ENCODE measurements around the gene DMD.
"Not testable (repeated sequence)": the region's sequence is repeated elsewhere in the genome, so short reads cannot be mapped to it uniquely, and the experiment has no call there.

The DMD gene

DNA sequence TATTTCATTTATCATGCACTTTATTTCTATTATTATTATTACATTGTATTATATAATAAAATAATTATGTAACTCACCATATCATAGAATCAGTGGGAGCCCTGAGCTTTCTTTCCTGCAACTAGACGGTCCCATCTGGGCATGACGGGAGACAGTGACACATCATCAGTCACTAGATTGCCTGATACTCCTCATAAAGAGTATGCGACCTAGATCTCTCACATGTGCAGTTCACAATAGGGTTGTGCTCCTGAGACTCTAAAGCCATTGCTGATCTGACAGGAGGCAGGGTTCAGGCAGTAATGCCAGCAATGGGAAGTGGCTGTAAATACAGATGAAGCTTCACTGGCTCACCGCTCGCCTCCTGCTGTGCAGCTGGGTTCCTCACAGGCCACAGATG is 62.3 kb downstream of the DMD start:
- DNase-seq = no peak

GRCh38 chrX:33142331-33142730 is 69.0 kb downstream of the DMD start:
- no peak for DNase-seq

- no peak for DNase-seq
Measured at GRCh38 chrX:33138677-33139249, 72.6 kb downstream of the DMD start.

- DNase-seq = peak; percentile 19
Measured at GRCh38 chrX:33134164-33134563, 77.2 kb downstream of the DMD start.

DNA sequence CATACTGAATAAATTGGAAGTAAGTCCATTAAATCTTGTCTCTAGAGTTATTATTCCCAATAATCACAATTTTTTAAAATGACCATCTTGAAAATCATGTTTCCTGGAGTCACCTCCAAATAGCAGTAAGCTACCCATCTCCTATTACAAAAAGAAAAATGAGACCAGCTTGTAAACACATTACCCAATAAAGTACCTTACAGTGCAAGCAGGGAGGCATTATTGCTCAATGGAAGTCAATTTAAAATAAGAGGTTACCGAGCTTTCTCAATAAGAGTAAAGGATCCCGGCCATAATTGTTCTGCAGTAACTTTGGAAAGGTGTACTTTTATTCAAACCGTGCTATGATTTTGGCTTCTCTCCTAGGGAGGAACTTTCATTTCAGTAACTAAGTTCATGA is 78.0 kb downstream of the DMD start:
- DNase-seq = no peak

DNA sequence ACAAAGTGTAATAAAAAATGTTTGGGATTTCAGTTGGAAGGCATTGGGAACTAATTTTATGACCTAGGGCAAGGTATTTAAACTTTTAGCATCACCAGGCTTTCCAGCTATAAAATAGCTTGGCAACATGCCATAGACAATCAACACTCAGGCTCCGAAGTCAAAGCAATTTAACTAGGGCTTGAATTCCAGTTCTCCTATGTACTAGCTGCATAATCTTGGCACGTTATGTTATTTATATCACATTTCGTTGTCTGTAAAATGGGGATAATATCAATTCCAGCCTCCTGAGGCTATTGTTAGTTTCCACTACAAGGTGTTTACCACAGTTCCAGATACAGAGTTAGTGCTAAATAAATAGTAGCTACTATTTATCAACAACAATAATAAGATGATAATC is 78.8 kb downstream of the DMD start:
- no peak for DNase-seq

- no peak for DNase-seq
Measured at GRCh38 chrX:33129607-33130006, 81.7 kb downstream of the DMD start.

DNA sequence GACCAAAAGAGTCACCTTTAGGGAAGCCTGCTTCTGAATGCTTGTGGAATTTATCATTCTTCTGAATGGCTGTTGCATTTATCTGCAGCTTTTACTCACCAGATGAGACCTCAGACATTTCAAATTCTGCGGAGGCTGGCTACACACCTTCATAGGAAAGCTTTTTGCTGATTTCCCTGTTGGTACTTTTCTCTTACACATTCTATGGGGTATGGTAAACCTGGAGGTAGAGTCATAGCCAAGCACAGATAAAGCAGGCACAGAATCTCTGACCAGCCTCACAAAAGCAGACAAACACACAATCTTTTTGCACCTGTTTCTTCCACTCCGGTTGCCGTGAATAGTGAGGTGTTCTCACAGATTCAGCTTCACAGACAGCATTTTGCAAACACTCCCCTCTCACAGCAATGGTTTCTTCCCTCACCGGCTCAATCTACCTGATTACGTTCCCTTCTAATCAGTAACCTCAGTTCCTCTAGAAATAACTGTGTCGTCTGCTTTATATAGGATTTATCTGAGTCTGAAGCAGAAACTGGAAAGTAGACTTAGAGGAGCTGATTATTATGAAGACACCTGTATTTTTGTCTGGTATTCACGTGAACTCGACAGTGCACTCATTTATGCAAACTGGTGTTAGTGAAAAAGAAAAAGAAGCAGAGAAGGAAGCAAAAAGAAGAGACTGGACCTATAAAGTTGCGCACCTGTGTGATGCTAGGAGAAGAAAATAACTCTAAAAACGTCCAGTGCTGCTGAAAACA is 83.1 kb downstream of the DMD start:
- DNase-seq = no peak

DNA sequence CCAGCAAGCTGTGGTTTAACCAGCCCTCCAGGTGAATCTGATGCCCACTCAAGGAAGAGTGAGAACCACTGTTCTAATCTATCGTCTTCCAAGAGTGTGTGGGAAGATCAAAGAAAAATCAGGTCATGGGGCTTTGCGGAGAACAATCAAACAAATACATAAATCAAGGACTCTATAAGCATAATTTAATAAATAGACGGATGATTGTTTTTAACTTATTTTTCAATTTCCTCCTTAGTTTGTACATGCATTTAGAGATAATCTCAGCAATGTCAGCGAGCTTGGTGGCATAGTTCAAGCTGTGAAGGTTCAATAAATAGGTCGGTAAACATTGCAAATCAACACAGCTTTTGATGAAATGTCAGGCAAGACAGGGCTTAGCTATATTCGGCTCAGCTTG is 84.9 kb downstream of the DMD start:
- DNase-seq = no peak

DNA sequence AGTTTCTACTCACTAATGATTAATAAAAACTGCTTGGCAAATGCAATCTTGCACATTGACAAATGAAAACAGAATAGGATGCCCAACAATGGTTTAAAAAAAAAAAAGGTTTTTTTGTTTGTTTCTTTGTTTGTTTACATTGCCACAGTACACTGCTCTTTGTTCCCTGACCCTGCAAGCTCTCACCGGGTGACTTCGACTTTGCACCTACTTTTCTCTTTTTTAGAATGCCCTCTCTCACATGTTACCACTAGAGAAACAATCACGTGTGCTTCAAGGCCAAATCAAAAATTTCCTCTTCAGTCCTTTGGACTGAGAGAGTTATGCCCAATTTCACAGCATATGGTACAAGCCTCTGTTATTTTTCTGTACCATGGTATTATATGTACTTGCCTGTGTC is 101.5 kb downstream of the DMD start:
- DNase-seq = no peak

GRCh38 chrX:33106737-33107136 is 104.6 kb downstream of the DMD start:
- no peak for DNase-seq

GRCh38 chrX:33095079-33095478 is 116.3 kb downstream of the DMD start:
- DNase-seq = no peak

DNA sequence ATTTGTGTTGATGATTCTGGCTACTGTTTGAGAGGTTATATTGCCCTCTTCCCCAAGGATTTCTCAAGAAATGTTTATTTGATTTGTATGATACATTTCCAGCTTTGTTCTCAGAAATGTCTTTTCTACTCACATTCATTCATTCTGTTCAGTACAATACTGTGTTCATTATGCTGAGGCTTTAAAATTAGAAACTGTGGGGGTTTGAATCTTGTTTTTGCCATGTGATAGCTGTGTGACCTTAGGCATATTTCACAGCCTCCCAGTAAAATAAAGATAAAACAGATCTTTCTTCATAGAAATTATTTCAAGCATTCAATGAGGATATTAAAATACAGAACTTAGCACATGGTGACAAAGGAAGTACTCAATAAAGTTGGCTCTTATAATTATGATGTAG is 123.9 kb downstream of the DMD start:
- no peak for DNase-seq

DNA sequence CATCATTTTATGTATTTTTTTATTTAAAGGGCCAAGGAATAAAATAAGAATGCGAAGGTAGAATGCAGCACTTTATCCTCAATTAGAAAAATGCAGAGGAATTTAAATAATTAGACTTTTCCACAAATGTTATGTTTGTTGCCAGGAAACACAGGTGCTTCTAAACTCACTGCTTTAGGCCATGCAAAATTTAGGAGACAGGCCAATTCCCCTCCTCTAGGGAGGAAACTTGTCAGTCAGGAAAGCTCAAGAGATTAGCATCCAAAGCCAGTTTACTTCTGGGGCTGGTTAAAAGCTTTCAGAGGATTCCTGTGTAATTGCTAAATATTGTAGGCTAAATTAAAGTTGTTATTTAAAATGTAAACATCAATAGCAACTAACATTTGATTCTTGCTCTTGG is 124.5 kb downstream of the DMD start:
- no peak for DNase-seq

DNA sequence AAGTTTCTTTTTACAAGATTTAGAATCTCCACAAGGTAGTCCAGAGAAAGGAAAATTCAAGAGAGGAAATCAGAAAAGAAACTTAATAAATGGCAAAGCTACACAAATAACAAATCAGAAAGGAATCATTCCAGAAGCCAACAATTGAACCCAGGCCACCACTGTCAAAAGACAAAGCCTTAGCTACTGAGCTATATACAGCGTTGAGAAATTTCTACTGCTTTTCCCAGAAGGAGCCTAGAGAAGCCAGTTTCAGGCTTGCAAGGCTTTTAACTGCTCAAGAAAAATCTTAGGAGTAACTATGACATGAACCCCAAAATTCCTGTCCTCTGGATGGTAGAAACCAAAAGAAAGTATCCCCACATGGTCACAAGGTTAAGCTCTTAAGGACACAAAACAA is 129.0 kb downstream of the DMD start:
- no peak for DNase-seq

GRCh38 chrX:33078273-33078672 is 133.1 kb downstream of the DMD start:
- DNase-seq = peak; percentile 1

DNA sequence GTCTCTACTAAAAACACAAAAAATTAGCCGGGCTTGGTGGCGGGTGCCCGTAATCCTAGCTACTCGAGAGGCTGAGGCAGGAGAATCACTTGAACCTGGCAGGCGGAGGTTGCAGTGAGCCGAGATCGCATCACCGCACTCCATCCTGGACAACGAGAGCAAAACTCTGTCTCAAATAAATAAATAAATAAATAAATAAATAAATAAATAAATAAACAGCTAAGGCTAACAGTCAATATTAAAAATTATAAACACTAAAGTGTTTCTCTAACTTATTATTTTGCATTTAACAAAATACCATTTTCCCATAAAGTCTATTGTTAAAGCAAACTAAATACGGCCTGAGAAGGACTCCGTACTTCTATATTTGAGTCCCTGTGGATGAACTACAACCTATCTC is 137.7 kb downstream of the DMD start:
- DNase-seq = not testable (repeated sequence)

DNA sequence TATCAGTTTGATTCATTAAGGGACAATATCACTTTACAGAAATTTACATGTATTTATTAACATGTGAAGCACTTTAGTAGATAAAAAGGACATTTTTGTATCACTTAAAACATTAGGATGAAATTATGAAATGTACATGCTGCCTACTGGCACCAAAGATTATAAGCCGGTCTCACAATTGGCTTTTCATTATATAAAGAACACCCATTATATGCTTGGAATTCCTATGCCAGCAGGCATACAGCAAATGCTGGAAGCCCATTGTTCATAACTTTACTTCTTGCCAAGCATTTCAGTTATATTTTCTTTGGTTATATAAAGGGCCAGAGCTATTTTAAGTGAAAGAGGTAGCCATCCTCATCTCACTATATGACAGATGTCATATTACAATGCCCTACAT is 145.9 kb downstream of the DMD start:
- no peak for DNase-seq

DNA sequence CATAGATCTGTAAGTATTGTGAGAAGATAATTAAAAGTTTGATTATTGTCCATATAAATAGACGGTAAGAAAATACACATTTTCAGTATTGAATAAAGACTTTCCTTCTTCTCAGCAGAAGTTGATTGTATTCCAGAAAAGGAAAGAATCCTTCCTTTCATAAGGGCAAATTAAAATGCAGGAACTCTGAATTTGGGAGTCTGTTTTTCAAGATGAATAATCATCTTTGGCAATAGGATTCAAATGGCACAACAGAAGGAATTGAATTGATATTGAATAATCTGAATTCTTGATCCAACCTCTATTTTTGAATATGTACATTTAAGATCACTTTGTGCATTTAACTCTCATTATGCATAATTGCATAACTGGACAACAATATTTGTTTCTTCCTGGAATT is 149.3 kb downstream of the DMD start:
- no peak for DNase-seq

DNA sequence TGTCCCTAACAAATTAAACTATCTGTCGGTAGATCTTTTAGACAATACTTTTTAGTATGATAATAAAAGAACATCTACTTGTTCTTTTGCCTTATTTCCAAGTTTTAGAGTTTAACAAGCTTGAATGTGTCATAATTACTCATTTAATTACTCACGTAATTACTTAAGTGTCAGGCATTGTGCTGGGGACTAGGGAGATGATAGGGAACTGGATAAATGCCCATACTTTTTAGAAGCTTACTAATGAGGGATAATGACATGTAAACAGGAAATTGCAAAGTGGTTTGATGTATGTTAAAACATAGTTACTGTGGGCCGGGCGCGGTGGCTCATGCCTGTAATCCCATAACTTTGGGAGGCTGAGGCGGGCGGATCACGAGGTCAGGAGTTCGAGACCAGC is 158.3 kb downstream of the DMD start:
- no peak for DNase-seq

- DNase-seq = no peak
Measured at GRCh38 chrX:33045882-33046281, 165.5 kb downstream of the DMD start.

GRCh38 chrX:33045245-33045644 is 166.1 kb downstream of the DMD start:
- no peak for DNase-seq

GRCh38 chrX:33041141-33041540 is 170.2 kb downstream of the DMD start:
- no peak for DNase-seq

- DNase-seq = no peak
Measured at GRCh38 chrX:33032700-33033099, 178.6 kb downstream of the DMD start.

GRCh38 chrX:33014949-33015348 is 196.4 kb downstream of the DMD start:
- DNase-seq = no peak
